ENCODE measurements around the gene HNRNPK. TPM values are rescaled to one million over a fixed set of nuclear protein-coding genes. Genes with fewer than 3 reads are reported as not detected.
A peak's percentile ranks its signal among the peaks of the same experiment; 100 is the strongest.

The HNRNPK gene
- total and polyA plus RNA-seq, 2 of the 4 experiments (the other 2 are of a cell fraction) = 422 to 458 TPM

GRCh38 chr9:83920469-83920926 lies 59.5 kb downstream of the HNRNPK start:
- H2BK120ac ChIP-seq (ENCODE audit: low read depth, low read length) = no peak overlapping the region
- peak overlapping the region; percentile 78 for H3K4me2 ChIP-seq (ENCODE audit: low read depth, low read length)
- H4K5ac ChIP-seq (ENCODE audit: low read depth, low read length) = no peak overlapping the region
- H3K4me3 ChIP-seq (ENCODE audit: insufficient read depth, low read depth, low read length) = peak overlapping the region; percentile 55
- H3K36me3 ChIP-seq (ENCODE audit: control insufficient read depth, insufficient read depth, low read length) = no peaks in the 10 kb centered on the region
- H3K9me1 ChIP-seq (ENCODE audit: insufficient read depth, low read length) = no peaks in the 10 kb centered on the region
- intact Hi-C loops (cut with micrococcal nuclease) = no loop called here
- DNase-seq = peak; percentile 38
- 0 out of 4 replicates have a peak overlapping the region, but pooled peaks have one; percentile 2 to 14 for H4K8ac ChIP-seq (ENCODE audit: low read depth in 2 of 2, low read length in 2 of 2)
- peak; percentile 11 for ATAC-seq (ENCODE audit: low read depth)
- H2AK5ac ChIP-seq (ENCODE audit: low read depth, low read length) = no peak overlapping the region
- H2BK5ac ChIP-seq (ENCODE audit: low read depth, low read length, poor library complexity, severe bottlenecking) = no peak overlapping the region
- H3K56ac ChIP-seq (ENCODE audit: extremely low read depth, insufficient read depth, low read length) = no peak overlapping the region
- H3K23ac ChIP-seq (ENCODE audit: low read depth, low read length) = no peak overlapping the region
- in situ Hi-C loops (cut with MboI; ENCODE audit: low sequenced_read_pairs) = no loop called here
- no peak overlapping the region for H2AK9ac ChIP-seq (replicated peaks; ENCODE audit: low read depth, low read length, poor library complexity)
- peaks cover 1% of the 10 kb centered on the region; the same call in 1 of the 2 replicates for H3K4me1 ChIP-seq (ENCODE audit: control insufficient read depth, insufficient read depth, low read length)
- 0% methylated on average over 5 of the region's 16 CpGs; no CpG with 5 or more reads in 1 of the 2 experiments for WGBS, 2 experiments (ENCODE audit: extremely low coverage in 2 of 2, insufficient read length in 1 of 2)
- H3K9ac ChIP-seq (ENCODE audit: low read depth, low read length) = peak overlapping the region; percentile 30; the same call in 1 of the 2 replicates
- no peak overlapping the region for H2BK20ac ChIP-seq (ENCODE audit: low read depth, low read length)
- peaks cover 0 to 9% of the 10 kb centered on the region in 2 experiments; a peak in 2 of 4 replicates for H3K79me1 ChIP-seq (ENCODE audit: low read depth in 1 of 2, low read length in 2 of 2)
- no TSS peak for BruUV-seq (replicated peaks)
- no peak overlapping the region for H3K4ac ChIP-seq (ENCODE audit: low read depth, low read length)
- H3K9me3 ChIP-seq (ENCODE audit: control insufficient read depth, insufficient read depth, low read length) = no peaks in the 10 kb centered on the region
- TF ChIP-seq POLR2A (IDR thresholded peaks at IDR 0.05; ENCODE audit: low read depth, low read length) (no peak), CTCF (conservative IDR thresholded peaks at IDR 0.05; ENCODE audit: low read depth, low read length) (peak; percentile 37; the same call in 1 of the 2 replicates)
- H3K27ac ChIP-seq (ENCODE audit: insufficient read depth, low read length) = peak overlapping the region; percentile 4; the same call in 1 of the 2 replicates
- H2BK15ac ChIP-seq (ENCODE audit: low read depth, low read length) = no peak overlapping the region
- H2AFZ ChIP-seq (replicated peaks; ENCODE audit: low read length, poor library complexity) = peak overlapping the region; percentile 29
- H4K91ac ChIP-seq (ENCODE audit: insufficient read depth, low read depth, low read length) = no peak overlapping the region
- H4K20me1 ChIP-seq (ENCODE audit: insufficient read depth, low read length) = no peaks in the 10 kb centered on the region
- CTCF ChIA-PET = interaction anchor here (0.6 to 1.1 kb wide), 2 partner anchors 9 to 792 kb away, joined by 4 read pairs; no protein-coding TSS in a partner anchor
- no peak overlapping the region for H3K14ac ChIP-seq (replicated peaks; ENCODE audit: low read depth, low read length)
- POLR2A ChIA-PET (ENCODE audit: unreplicated experiment) = no interaction called here
- dilution Hi-C loops (cut with HindIII; ENCODE audit: low sequenced_read_pairs, unreplicated experiment) = no loop called here
- H3K18ac ChIP-seq (ENCODE audit: low read depth, low read length) = no peak overlapping the region
- no peaks in the 10 kb centered on the region for H3K27me3 ChIP-seq (ENCODE audit: control insufficient read depth, insufficient read depth, low read length)

Measured in IMR-90 (cell line).